B cell (primary cell): Measurements from ENCODE around the gene LSM14A. TPM values are rescaled to one million over a fixed set of nuclear protein-coding genes. Genes with fewer than 3 reads are reported as not detected.

Experiments used
- ATAC-seq: fragments of 200-7000 bp; cut with Tn5 transposase; one replicate; pipeline ENCODE4 v1.10.0; 2021; ENCODE audit warnings: low read depth, mild to moderate bottlenecking, moderate number of reproducible peaks, moderate library complexity
- CTCF ChIA-PET: fragments of 350-600 bp; sonication (Branson Sonifier 250); formaldehyde crosslinking; loops from one replicate; lab custom pipeline; 2021; ENCODE audit warnings: antibody characterized with exemption, inconsistent platforms; lab: Charles Lee
- POLR2A ChIA-PET: fragments of 350-600 bp; sonication (Branson Sonifier 250); formaldehyde crosslinking; loops from one replicate; lab custom pipeline; 2021; ENCODE audit warnings: antibody characterized with exemption; lab: Charles Lee
- DNase-seq: peaks from one replicate; pipeline ENCODE4 v3.0.0; 2013
- H2AFZ ChIP-seq: 2 replicates; pipeline ENCODE4 v1.6.1; 2012; ENCODE audit warnings: mild to moderate bottlenecking, low read depth, low read length; ENCODE audit not compliant: insufficient read depth, poor library complexity, severe bottlenecking
- H3K27ac ChIP-seq, 2 donors: 1 replicate in 1 of 2; 2 replicates in 1 of 2; pipeline ENCODE4 v1.5.1; 2012 to 2013; ENCODE audit warnings: low read length in 2 of 2, mild to moderate bottlenecking in 2 of 2, moderate library complexity in 1 of 2
- H3K27me3 ChIP-seq, 4 experiments: fragments of 200-600 bp in 1 of 4; sonication (generic) in 1 of 4; replicated peaks in 1 of 4; 1 replicate in 2 of 4; 2 replicates in 2 of 4; pipeline versions ENCODE4 v1.6.1 to v1.7.0; 2013 to 2016; ENCODE audit warnings: low read length in 3 of 4, mild to moderate bottlenecking in 2 of 4, mixed read lengths in 1 of 4, moderate library complexity in 1 of 4; ENCODE audit not compliant: insufficient read depth in 4 of 4, control insufficient read depth in 3 of 4; ENCODE audit errors: control extremely low read depth in 1 of 4
- H3K36me3 ChIP-seq, 2 experiments: replicated peaks in 1 of 2; 1 replicate in 1 of 2; 2 replicates in 1 of 2; pipeline versions ENCODE4 v1.6.1 to v1.7.1; 2013; ENCODE audit warnings: low read length in 1 of 2; ENCODE audit not compliant: insufficient read depth in 2 of 2, control insufficient read depth in 1 of 2; ENCODE audit errors: control extremely low read depth in 1 of 2, extremely low read depth in 1 of 2
- H3K4me1 ChIP-seq, 2 donors: fragments of 200-600 bp in 1 of 2; sonication (generic) in 1 of 2; 1 replicate in 1 of 2; 2 replicates in 1 of 2; pipeline versions ENCODE4 v1.5.1 to v1.6.1; 2013 to 2017; ENCODE audit warnings: low read length in 2 of 2; ENCODE audit not compliant: control insufficient read depth in 2 of 2, insufficient read depth in 2 of 2
- H3K4me2 ChIP-seq: replicated peaks from 2 replicates; pipeline ENCODE3; 2012; ENCODE audit warnings: mild to moderate bottlenecking, low read depth, low read length; ENCODE audit not compliant: poor library complexity, severe bottlenecking
- H3K4me3 ChIP-seq, 5 experiments: fragments of 200-600 bp in 1 of 5; sonication (generic) in 1 of 5; 1 replicate in 3 of 5; 2 replicates in 2 of 5; pipeline versions ENCODE4 v1.5.1 to v1.7.0; 2011 to 2016; ENCODE audit warnings: low read length in 4 of 5, mild to moderate bottlenecking in 4 of 5, low read depth in 2 of 5, control low read depth in 1 of 5, moderate library complexity in 1 of 5; ENCODE audit not compliant: insufficient read depth in 1 of 5; ENCODE audit errors: control extremely low read depth in 1 of 5, extremely low read depth in 1 of 5
- H3K79me2 ChIP-seq: fragments of 200-600 bp; sonication (generic); one replicate; pipeline ENCODE4 v1.6.0; 2016; ENCODE audit warnings: low read length; ENCODE audit not compliant: control insufficient read depth, insufficient read depth
- H3K9ac ChIP-seq: fragments of 200-600 bp; sonication (generic); 2 replicates; pipeline ENCODE4 v1.6.1; 2017; ENCODE audit warnings: mild to moderate bottlenecking, low read length, moderate library complexity
- H3K9me3 ChIP-seq, 3 donors: one replicate each; pipeline versions ENCODE4 v1.6.1 to v1.7.1; 2013; ENCODE audit warnings: low read length in 2 of 3; ENCODE audit not compliant: control insufficient read depth in 2 of 3, insufficient read depth in 1 of 3; ENCODE audit errors: control extremely low read depth in 1 of 3
- H4K20me1 ChIP-seq: 2 replicates; pipeline ENCODE4 v1.6.0; 2012; ENCODE audit warnings: mild to moderate bottlenecking, low read length; ENCODE audit not compliant: insufficient read depth, control insufficient read depth, poor library complexity, severe bottlenecking
- H3K27ac Mint-ChIP-seq: one replicate; pipeline ENCODE4 v1.8.0; 2021; ENCODE audit warnings: mixed read lengths
- H3K27me3 Mint-ChIP-seq: one replicate; pipeline ENCODE4 v1.8.0; 2021; ENCODE audit warnings: mixed read lengths
- H3K4me1 Mint-ChIP-seq: one replicate; pipeline ENCODE4 v1.8.0; 2021; ENCODE audit warnings: mixed read lengths
- H3K4me3 Mint-ChIP-seq: one replicate; pipeline ENCODE4 v1.8.0; 2021; ENCODE audit warnings: mixed read lengths
- H3K9me3 Mint-ChIP-seq: one replicate; pipeline ENCODE4 v1.8.0; 2022; ENCODE audit warnings: mixed read lengths; ENCODE audit not compliant: insufficient read depth
- EZH2 ChIP-seq: IDR thresholded peaks from 2 replicates; pipeline ENCODE4 v1.6.1; 2012; ENCODE audit warnings: borderline replicate concordance, low read depth, mild to moderate bottlenecking, moderate library complexity, low read length; ENCODE audit not compliant: insufficient read depth, poor library complexity, severe bottlenecking
- WGBS: methylation state at CpG from one replicate; pipeline ENCODE4 v1.1.5; 2013; ENCODE audit warnings: missing lambda C conversion rate; ENCODE audit not compliant: insufficient coverage; 5-methylcytosine and 5-hydroxymethylcytosine counted together
- intact Hi-C: fragments of 100-400 bp; cut with micrococcal nuclease; formaldehyde crosslinking; loops from one replicate; pipeline ENCODE4 v1.10.0; 2022
- polyA plus RNA-seq: library from polyadenylated mRNA; depleted of rRNA; stranded (reverse); fragments of >200 nt; gene quantifications from 2 replicates; pipeline ENCODE4 v1.2.3, GENCODE V29; 2012
- total RNA-seq, 2 donors: library from RNA; stranded (reverse); fragments of 120-200 nt in 1 of 2; gene quantifications; 1 replicate in 1 of 2; 2 replicates in 1 of 2; pipeline versions ENCODE4 v1.2.3 to v1.2.4, GENCODE V29; 2013 to 2022
- TF ChIP-seq, protein P1 (sequence below): fragments of 200-600 bp; IDR thresholded peaks from one replicate; pipeline ENCODE4 v1.8.0; 2022; ENCODE audit warnings: antibody characterized with exemption, mild to moderate bottlenecking

The LSM14A gene
- total and polyA plus RNA-seq, 2 donors (not counting 1 experiment from before 2014, with no cell fraction given), result 90.7 to 163 TPM

DNA sequence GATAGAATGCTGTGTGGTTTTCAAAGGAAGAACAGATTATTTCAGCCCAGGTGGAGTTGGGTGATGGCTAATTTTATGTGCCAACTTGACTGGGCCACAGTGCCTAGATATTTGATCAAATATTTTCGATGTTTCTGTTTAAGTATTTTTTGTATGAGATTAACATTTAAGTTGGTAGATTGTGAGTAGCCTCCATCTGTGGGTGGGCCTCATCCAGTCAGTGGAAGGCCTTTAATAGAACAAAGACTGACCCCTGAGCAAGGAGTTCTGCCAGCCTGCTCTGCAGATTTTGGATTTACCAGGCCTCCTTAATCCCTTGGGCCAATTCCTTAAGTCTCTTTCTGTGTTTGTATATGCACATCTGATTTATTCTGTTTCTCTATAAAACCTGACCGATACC lies 13.9 kb downstream of the LSM14A start:
- Histone ChIP-seq H3K9me3 (no peaks in the 10 kb centered on the region), H3K36me3 (peaks cover 6 to 8% of the 10 kb centered on the region in 2 experiments), H3K4me2 (peak overlapping the region; percentile 32), H4K20me1 (peaks cover 75% of the 10 kb centered on the region), H3K27me3 (no peaks in the 10 kb centered on the region), H3K27ac (peak overlapping the region in 1 of 2 donors; percentile 48), H2AFZ (no peak overlapping the region), H3K9ac (no peak overlapping the region), H3K79me2 (peaks cover 99% of the 10 kb centered on the region), H3K4me1 (peaks cover 44 to 63% of the 10 kb centered on the region in 2 donors), H3K4me3 (no peak overlapping the region)
- TF ChIP-seq EZH2, result no peak
- WGBS, result 100% methylated on average over 2 of the region's 2 CpGs
- intact Hi-C loops, result no loop called here
- Mint-ChIP-seq H3K27me3 (no peaks in the 10 kb centered on the region), H3K9me3 (no peaks in the 10 kb centered on the region), H3K4me1 (peaks cover 78% of the 10 kb centered on the region), H3K4me3 (peak overlapping the region; percentile 5), H3K27ac (no peak overlapping the region)
- ATAC-seq, result no peak
- ChIA-PET CTCF (interaction anchor here (1.3 kb wide), 1 partner anchor 41 kb away, joined by 3 read pairs; no protein-coding TSS in a partner anchor), POLR2A (no interaction called here)
- DNase-seq, result no peak

DNA sequence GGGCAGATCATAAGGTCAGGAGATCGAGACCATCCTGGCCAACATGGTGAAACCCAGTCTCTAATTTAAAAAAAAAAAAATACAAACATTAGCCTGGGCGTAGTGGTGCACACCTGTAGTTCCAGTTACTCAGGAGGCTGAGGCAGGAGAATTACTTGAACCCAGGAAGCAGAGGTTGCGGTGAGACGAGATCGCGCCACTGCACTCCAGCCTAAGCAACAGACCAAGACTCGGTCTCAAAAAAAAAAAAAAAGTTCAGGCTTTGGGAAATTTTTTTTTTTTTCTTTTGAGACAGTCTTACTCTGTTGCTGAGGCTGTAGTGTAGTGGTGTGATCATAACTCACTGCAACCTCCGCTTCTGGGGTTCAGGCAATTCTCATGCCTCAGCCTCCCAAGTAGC lies 14.7 kb downstream of the LSM14A start:
- ATAC-seq, result no peak
- Histone ChIP-seq H3K79me2 (peaks cover 99% of the 10 kb centered on the region), H3K4me1 (peaks cover 44 to 63% of the 10 kb centered on the region in 2 donors), H3K27me3 (no peaks in the 10 kb centered on the region), H3K9me3 (no peaks in the 10 kb centered on the region), H3K4me2 (no peak overlapping the region), H3K4me3 (peak overlapping the region in 1 of 5 experiments; percentile 10), H2AFZ (no peak overlapping the region), H3K36me3 (peaks cover under 1 to 8% of the 10 kb centered on the region in 2 experiments), H4K20me1 (peaks cover 75% of the 10 kb centered on the region), H3K27ac (no peak overlapping the region), H3K9ac (no peak overlapping the region)
- TF ChIP-seq, protein P1, sequence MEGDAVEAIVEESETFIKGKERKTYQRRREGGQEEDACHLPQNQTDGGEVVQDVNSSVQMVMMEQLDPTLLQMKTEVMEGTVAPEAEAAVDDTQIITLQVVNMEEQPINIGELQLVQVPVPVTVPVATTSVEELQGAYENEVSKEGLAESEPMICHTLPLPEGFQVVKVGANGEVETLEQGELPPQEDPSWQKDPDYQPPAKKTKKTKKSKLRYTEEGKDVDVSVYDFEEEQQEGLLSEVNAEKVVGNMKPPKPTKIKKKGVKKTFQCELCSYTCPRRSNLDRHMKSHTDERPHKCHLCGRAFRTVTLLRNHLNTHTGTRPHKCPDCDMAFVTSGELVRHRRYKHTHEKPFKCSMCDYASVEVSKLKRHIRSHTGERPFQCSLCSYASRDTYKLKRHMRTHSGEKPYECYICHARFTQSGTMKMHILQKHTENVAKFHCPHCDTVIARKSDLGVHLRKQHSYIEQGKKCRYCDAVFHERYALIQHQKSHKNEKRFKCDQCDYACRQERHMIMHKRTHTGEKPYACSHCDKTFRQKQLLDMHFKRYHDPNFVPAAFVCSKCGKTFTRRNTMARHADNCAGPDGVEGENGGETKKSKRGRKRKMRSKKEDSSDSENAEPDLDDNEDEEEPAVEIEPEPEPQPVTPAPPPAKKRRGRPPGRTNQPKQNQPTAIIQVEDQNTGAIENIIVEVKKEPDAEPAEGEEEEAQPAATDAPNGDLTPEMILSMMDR, result no peak
- TF ChIP-seq EZH2, result no peak
- Mint-ChIP-seq H3K9me3 (no peaks in the 10 kb centered on the region), H3K27me3 (no peaks in the 10 kb centered on the region), H3K4me3 (no peak overlapping the region), H3K4me1 (peaks cover 78% of the 10 kb centered on the region), H3K27ac (no peak overlapping the region)
- ChIA-PET CTCF (interaction anchor here (0.9 to 1.1 kb wide), 2 partner anchors 30 to 159 kb away, joined by 3 read pairs; no protein-coding TSS in a partner anchor), POLR2A (interaction anchor here (1.2 kb wide), 1 partner anchor 9 kb away, joined by 8 read pairs; no protein-coding TSS in a partner anchor)
- intact Hi-C loops, result no loop called here
- WGBS, result 93% methylated on average over 3 of the region's 8 CpGs
- no peak for DNase-seq
